HG03139 (cell line): ENCODE results near the gene BLZF1.
"Not testable (repeated sequence)": the region's sequence is repeated elsewhere in the genome, so short reads cannot be mapped to it uniquely, and the experiment has no call there.

Source experiments
- ATAC-seq: cut with Tn5 transposase; IDR thresholded peaks from one replicate; pipeline ENCODE4 v1.9.1; 2021; ENCODE audit not compliant: unreplicated experiment

BLZF1 gene

GRCh38 chr1:169348383-169349036 is 19.5 kb upstream of the BLZF1 start:
- ATAC-seq = no peak

GRCh38 chr1:169360415-169360814 is 7.6 kb upstream of the BLZF1 start:
- no peak for ATAC-seq

- ATAC-seq = no peak
These were observed 6.7 kb upstream of the BLZF1 start for GRCh38 chr1:169361281-169361680.

- no peak for ATAC-seq
These were observed 4.8 kb upstream of the BLZF1 start for GRCh38 chr1:169363046-169363730.

GRCh38 chr1:169364948-169365347 is 3.0 kb upstream of the BLZF1 start:
- ATAC-seq = no peak

GRCh38 chr1:169367096-169367685 is 804 bp upstream of the BLZF1 start:
- no peak for ATAC-seq

GRCh38 chr1:169368406-169368769 is 393 bp downstream of the BLZF1 start:
- peak; percentile 7 for ATAC-seq

GRCh38 chr1:169371404-169371803 is 3.4 kb downstream of the BLZF1 start:
- ATAC-seq = no peak

GRCh38 chr1:169381162-169381561 is 13.2 kb downstream of the BLZF1 start:
- ATAC-seq = no peak

- ATAC-seq = no peak
These were observed 15.5 kb downstream of the BLZF1 start for GRCh38 chr1:169383449-169383848.

- ATAC-seq = no peak
These were observed 19.4 kb downstream of the BLZF1 start for GRCh38 chr1:169387399-169387798.

GRCh38 chr1:169390303-169390702 is 22.3 kb downstream of the BLZF1 start:
- no peak for ATAC-seq

- ATAC-seq = no peak
These were observed 24.4 kb downstream of the BLZF1 start for GRCh38 chr1:169392406-169392805.

GRCh38 chr1:169395955-169396354 is 28.0 kb downstream of the BLZF1 start:
- ATAC-seq = no peak

- not testable (repeated sequence) for ATAC-seq
These were observed 34.6 kb downstream of the BLZF1 start for GRCh38 chr1:169402578-169402977.

- not testable (repeated sequence) for ATAC-seq
These were observed 40.3 kb downstream of the BLZF1 start for GRCh38 chr1:169408340-169408739.

- ATAC-seq = no peak
These were observed 47.0 kb downstream of the BLZF1 start for GRCh38 chr1:169414952-169415351.

- ATAC-seq = no peak
These were observed 53.3 kb downstream of the BLZF1 start for GRCh38 chr1:169421309-169421708.

- ATAC-seq = no peak
These were observed 58.2 kb downstream of the BLZF1 start for GRCh38 chr1:169426174-169426705.

GRCh38 chr1:169427081-169427641 is 59.2 kb downstream of the BLZF1 start, which contains the start of gene CCDC181:
CCDC181 (minus strand) TSS chr1:169427474; CDS start chr1:169424927, 2,547 bp downstream.
- no peak for ATAC-seq
